Small intestine (tissue), 7 donors: ENCODE measurements around the gene KRTAP9-4. TPM values are rescaled to one million over a fixed set of nuclear protein-coding genes. Genes with fewer than 3 reads are reported as not detected.
"Not testable (repeated sequence)": the region's sequence is repeated elsewhere in the genome, so short reads cannot be mapped to it uniquely, and the experiment has no call there.

ENCODE experiments used
- DNase-seq, 2 donors: peaks; one replicate each; pipeline versions ENCODE4 v3.0.0 to v3.0.0-alpha.2; 2013
- FAIRE-seq: peaks from 2 replicates; lab custom pipeline; 2012; peaks lifted over from hg19 to GRCh38; lab: Jason Lieb, UNC
- H3K27ac ChIP-seq, 3 donors: one replicate each; pipeline ENCODE4 v1.5.1; 2013; ENCODE audit warnings: low read length in 2 of 3, mild to moderate bottlenecking in 2 of 3, control low read depth in 1 of 3, inconsistent platforms in 1 of 3, low read depth in 1 of 3, moderate library complexity in 1 of 3
- H3K27me3 ChIP-seq, 3 donors: one replicate each; pipeline ENCODE4 v1.6.1; 2013; ENCODE audit warnings: low read length in 3 of 3, inconsistent platforms in 1 of 3; ENCODE audit not compliant: control insufficient read depth in 3 of 3, insufficient read depth in 3 of 3
- H3K36me3 ChIP-seq, 3 donors: one replicate each; pipeline ENCODE4 v1.6.1; 2013; ENCODE audit warnings: low read length in 3 of 3, inconsistent platforms in 1 of 3, low read depth in 1 of 3, mild to moderate bottlenecking in 1 of 3, moderate library complexity in 1 of 3; ENCODE audit not compliant: control insufficient read depth in 3 of 3, insufficient read depth in 2 of 3
- H3K4me1 ChIP-seq, 3 donors: one replicate each; pipeline ENCODE4 v1.6.1; 2013; ENCODE audit warnings: low read length in 2 of 3, inconsistent platforms in 1 of 3, low read depth in 1 of 3, mild to moderate bottlenecking in 1 of 3, moderate library complexity in 1 of 3; ENCODE audit not compliant: control insufficient read depth in 3 of 3, insufficient read depth in 2 of 3
- H3K4me3 ChIP-seq, 3 donors: one replicate each; pipeline ENCODE4 v1.5.1; 2013; ENCODE audit warnings: low read length in 3 of 3, control low read depth in 1 of 3, inconsistent platforms in 1 of 3, low read depth in 1 of 3, mild to moderate bottlenecking in 1 of 3, moderate library complexity in 1 of 3
- H3K9me3 ChIP-seq, 2 donors: one replicate each; pipeline ENCODE4 v1.6.1; 2013; ENCODE audit warnings: low read depth in 1 of 2, low read length in 1 of 2; ENCODE audit not compliant: control insufficient read depth in 2 of 2, insufficient read depth in 1 of 2
- WGBS, 3 donors: extraction: QIAGEN DNeasy Blood & Tissue Kit; methylation state at CpG; one replicate each; pipeline ENCODE4 v1.1.7; 2013; 5-methylcytosine and 5-hydroxymethylcytosine counted together
- polyA plus RNA-seq, 4 donors: library from polyadenylated mRNA; stranded (reverse) in 3 of 4; unstranded in 1 of 4; fragments of 200-250 nt in 3 of 4; fragments of 120-200 nt in 1 of 4; gene quantifications; one replicate each; pipeline versions ENCODE4 v1.2.1 to v1.2.3, GENCODE V29; 2013
- donor health status: healthy with polysubstance abuse.
- donor health status: control.
- donor health status: control.
- donor health status: Bipolar disorder and iron deficiency.
- donor health status: healthy.

The KRTAP9-4 gene
- polyA plus RNA-seq, 4 donors, result not detected

- H3K27me3 ChIP-seq, result peaks cover 0 to 2% (median 0%) of the 10 kb centered on the region in 3 donors
- no peaks in the 10 kb centered on the region for H3K36me3 ChIP-seq
- no peaks in the 10 kb centered on the region for H3K9me3 ChIP-seq
- no peak overlapping the region for H3K27ac ChIP-seq
- no peak overlapping the region for H3K4me3 ChIP-seq
- no peak for FAIRE-seq
- H3K4me1 ChIP-seq, result no peaks in the 10 kb centered on the region
- no peak for DNase-seq
- 82 to 89% (median 86%) methylated on average over 6 of the region's 6 CpGs for WGBS, 3 donors
Measured at GRCh38 chr17:41231731-41232130, 17.8 kb upstream of the KRTAP9-4 start.

DNA sequence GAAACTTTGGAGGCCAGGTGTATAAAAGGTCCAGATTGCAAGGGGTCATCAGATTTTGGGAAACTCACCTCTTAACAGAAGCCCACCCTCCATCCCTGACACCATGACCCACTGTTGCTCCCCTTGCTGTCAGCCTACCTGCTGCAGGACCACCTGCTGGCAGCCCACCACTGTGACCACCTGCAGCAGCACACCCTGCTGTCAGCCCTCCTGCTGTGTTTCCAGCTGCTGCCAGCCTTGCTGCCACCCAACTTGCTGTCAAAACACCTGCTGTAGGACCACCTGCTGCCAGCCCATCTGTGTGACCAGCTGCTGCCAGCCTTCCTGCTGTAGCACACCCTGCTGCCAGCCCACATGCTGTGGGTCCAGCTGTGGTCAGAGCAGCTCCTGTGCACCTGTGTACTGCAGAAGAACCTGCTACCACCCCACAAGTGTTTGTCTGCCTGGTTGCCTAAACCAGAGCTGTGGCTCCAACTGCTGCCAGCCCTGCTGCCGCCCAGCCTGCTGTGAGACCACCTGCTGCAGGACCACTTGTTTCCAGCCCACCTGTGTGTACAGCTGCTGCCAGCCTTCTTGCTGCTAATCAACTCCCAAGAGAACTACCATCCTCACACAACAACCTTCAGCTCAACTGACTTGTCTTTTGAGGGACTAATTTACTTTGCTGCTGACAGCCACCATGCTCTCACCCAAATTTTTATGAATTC lies 16.9 kb upstream of the KRTAP9-4 start, which contains the start of gene KRTAP9-3:
Gene KRTAP9-3 (plus strand): TSS at position 51 of the 707 bp plus-strand sequence. CDS start 53 bp downstream, at position 104.
- not testable (repeated sequence) for H3K4me1 ChIP-seq, H3K9me3 ChIP-seq, H3K36me3 ChIP-seq, H3K4me3 ChIP-seq, DNase-seq, FAIRE-seq, H3K27ac ChIP-seq, H3K27me3 ChIP-seq
- WGBS, 3 donors, result 71 to 86% (median 82%) methylated on average over 1 of the region's 1 CpG

GRCh38 chr17:41237116-41237515 lies 12.4 kb upstream of the KRTAP9-4 start:
- 68 to 74% (median 72%) methylated on average over 4 of the region's 4 CpGs for whole genome bisulfite sequencing, 3 donors
- H3K27me3 ChIP-seq, H3K36me3 ChIP-seq, FAIRE-seq, H3K27ac ChIP-seq, H3K9me3 ChIP-seq, H3K4me3 ChIP-seq, H3K4me1 ChIP-seq, DNase-seq: not testable (repeated sequence)

- DNase-seq, H3K4me3 ChIP-seq, H3K27ac ChIP-seq, H3K9me3 ChIP-seq, FAIRE-seq, H3K36me3 ChIP-seq, H3K4me1 ChIP-seq, H3K27me3 ChIP-seq: not testable (repeated sequence)
- 10 to 41% (median 24%) methylated on average over 3 of the region's 3 CpGs for WGBS, 3 donors
Measured at GRCh38 chr17:41237949-41238437, 11.5 kb upstream of the KRTAP9-4 start, which contains the start of gene KRTAP9-8. TSS of gene KRTAP9-8 (plus strand) at chr17:41237999. CDS start at chr17:41238052, 53 bp downstream.

- H3K4me1 ChIP-seq, H3K27ac ChIP-seq, H3K4me3 ChIP-seq, DNase-seq, FAIRE-seq, H3K27me3 ChIP-seq, H3K36me3 ChIP-seq, H3K9me3 ChIP-seq: not testable (repeated sequence)
- WGBS, 3 donors, result 46 to 68% (median 48%) methylated on average over 2 of the region's 2 CpGs
Measured at GRCh38 chr17:41246995-41247787, 2.3 kb upstream of the KRTAP9-4 start.

DNA sequence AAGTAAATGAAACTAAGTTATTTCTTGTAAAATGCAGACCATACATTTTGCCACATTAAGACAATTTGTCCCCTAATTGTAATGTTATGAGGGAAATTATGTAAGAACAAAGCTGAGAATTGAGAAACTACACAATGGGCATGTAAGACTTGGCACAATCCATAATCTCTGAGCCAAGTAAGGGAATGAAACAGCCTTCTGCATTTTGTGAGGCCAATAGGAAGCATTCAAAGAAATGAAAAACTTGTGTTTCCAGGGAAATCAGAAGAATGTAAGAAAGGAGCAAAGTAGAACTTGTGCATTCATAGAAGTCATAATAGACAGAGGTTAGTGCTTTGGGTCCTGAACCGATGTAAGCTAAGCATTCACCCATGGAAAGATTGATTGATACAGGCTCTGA lies 1.8 kb downstream of the KRTAP9-4 start:
- DNase-seq, result no peak
- no peaks in the 10 kb centered on the region for H3K4me1 ChIP-seq
- FAIRE-seq, result no peak
- H3K9me3 ChIP-seq, result no peaks in the 10 kb centered on the region
- 83 to 92% (median 90%) methylated on average over 1 of the region's 1 CpG for WGBS, 3 donors
- no peak overlapping the region for H3K27ac ChIP-seq
- H3K27me3 ChIP-seq, result peaks cover 0 to 4% (median 0%) of the 10 kb centered on the region in 3 donors
- H3K36me3 ChIP-seq, result no peaks in the 10 kb centered on the region
- no peak overlapping the region for H3K4me3 ChIP-seq

GRCh38 chr17:41254861-41255260 lies 5.4 kb downstream of the KRTAP9-4 start:
- Histone ChIP-seq H3K27ac (no peak overlapping the region), H3K36me3 (no peaks in the 10 kb centered on the region), H3K4me3 (no peak overlapping the region), H3K27me3 (peaks cover 0 to 4% (median 0%) of the 10 kb centered on the region in 3 donors), H3K9me3 (no peaks in the 10 kb centered on the region), H3K4me1 (no peaks in the 10 kb centered on the region)
- FAIRE-seq (no peak), DNase-seq (no peak)
- 22 to 56% (median 49%) methylated on average over 1 of the region's 1 CpG for WGBS, 3 donors
